ENCODE results near the gene SLC22A6.

Gene SLC22A6

GRCh38 chr11:62930157-62930556 lies 54.6 kb downstream of the SLC22A6 start:
- TF ChIP-seq, protein P1, sequence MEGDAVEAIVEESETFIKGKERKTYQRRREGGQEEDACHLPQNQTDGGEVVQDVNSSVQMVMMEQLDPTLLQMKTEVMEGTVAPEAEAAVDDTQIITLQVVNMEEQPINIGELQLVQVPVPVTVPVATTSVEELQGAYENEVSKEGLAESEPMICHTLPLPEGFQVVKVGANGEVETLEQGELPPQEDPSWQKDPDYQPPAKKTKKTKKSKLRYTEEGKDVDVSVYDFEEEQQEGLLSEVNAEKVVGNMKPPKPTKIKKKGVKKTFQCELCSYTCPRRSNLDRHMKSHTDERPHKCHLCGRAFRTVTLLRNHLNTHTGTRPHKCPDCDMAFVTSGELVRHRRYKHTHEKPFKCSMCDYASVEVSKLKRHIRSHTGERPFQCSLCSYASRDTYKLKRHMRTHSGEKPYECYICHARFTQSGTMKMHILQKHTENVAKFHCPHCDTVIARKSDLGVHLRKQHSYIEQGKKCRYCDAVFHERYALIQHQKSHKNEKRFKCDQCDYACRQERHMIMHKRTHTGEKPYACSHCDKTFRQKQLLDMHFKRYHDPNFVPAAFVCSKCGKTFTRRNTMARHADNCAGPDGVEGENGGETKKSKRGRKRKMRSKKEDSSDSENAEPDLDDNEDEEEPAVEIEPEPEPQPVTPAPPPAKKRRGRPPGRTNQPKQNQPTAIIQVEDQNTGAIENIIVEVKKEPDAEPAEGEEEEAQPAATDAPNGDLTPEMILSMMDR (IDR thresholded peaks at IDR 0.05): no peak
- Histone ChIP-seq H3K9me3 (no peaks in the 10 kb centered on the region), H3K36me3 (no peaks in the 10 kb centered on the region), H3K4me3 (ENCODE audit: low read depth in 1 of 2, low read length in 1 of 2) (no peak overlapping the region), H3K4me1 (ENCODE audit: control insufficient read depth in 1 of 2, insufficient read depth in 1 of 2, low read depth in 1 of 2, low read length in 1 of 2) (peaks cover 0 to 8% of the 10 kb centered on the region in 2 experiments), H3K27ac (no peak overlapping the region), H3K27me3 (peaks cover 69% of the 10 kb centered on the region)

DNA sequence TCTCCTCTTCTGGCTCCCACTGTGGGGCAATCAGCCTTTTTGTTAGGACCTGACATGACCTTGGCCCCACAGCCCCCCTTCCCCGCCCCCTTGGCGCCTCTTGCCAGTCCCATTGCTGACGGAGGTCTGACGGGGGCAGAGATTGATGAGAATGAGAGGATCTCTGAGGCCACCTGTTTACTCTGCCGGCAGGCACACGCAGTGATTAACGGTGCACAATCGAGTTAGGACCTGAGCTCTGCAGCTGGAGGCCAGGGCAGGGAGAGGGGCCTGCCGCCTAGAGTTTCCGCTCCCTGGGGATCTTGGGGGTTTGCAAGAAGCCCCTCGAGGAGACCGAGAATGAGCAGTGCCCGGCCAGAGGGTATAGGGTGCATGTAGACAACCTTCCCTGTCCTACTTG lies 56.8 kb downstream of the SLC22A6 start:
- Histone ChIP-seq H3K4me1 (ENCODE audit: control insufficient read depth in 1 of 2, insufficient read depth in 1 of 2, low read depth in 1 of 2, low read length in 1 of 2) (peaks cover 0 to 11% of the 10 kb centered on the region in 2 experiments), H3K27me3 (peaks cover 91% of the 10 kb centered on the region), H3K27ac (no peak overlapping the region), H3K4me3 (ENCODE audit: low read depth in 1 of 2, low read length in 1 of 2) (no peak overlapping the region), H3K9me3 (no peaks in the 10 kb centered on the region), H3K36me3 (no peaks in the 10 kb centered on the region)
- TF ChIP-seq, protein P1 (IDR thresholded peaks at IDR 0.05): no peak

DNA sequence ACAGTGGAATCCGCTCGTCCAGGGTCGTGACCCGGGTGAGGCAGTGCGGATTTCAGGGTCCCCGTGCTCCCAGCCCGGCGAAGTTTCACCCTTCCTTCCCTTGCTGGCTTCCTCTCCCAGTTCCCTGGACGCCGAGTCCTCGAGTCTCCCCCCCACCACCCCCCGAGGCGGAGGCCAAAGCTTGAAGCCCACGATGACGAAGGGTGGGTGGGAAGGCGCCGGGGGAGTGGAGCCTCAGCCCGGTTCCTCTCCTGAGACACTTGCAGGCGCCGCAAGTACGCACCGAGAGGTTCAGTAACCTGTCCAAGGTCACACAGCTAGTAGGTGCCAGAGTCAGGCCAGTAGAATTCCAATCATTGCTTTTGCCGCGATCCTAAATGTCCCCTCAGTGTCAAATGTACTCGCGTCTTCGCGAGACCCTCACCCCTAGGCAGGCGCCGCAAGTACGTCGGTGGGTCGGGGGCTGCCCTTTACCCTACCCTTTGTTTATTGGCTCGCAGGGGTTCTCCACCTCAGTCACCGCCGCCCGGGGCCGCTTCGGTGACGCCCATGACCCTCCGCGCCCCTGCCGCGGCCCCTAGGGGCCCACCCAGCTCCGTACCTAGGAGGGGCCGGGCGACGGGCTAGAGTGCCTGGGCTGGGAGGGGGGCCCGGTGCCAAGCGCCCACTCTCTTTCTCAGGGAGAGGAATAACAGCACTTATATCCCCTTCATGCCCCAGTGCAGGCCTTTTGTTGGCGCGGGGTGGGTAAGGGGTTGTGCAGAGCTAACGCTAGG lies 57.9 kb downstream of the SLC22A6 start:
- no peak overlapping the region for H3K4me3 ChIP-seq (ENCODE audit: low read depth in 1 of 2, low read length in 1 of 2)
- H3K9me3 ChIP-seq: no peaks in the 10 kb centered on the region
- H3K27me3 ChIP-seq: peaks cover 99% of the 10 kb centered on the region
- H3K4me1 ChIP-seq (ENCODE audit: control insufficient read depth in 1 of 2, insufficient read depth in 1 of 2, low read depth in 1 of 2, low read length in 1 of 2): peaks cover 0 to 11% of the 10 kb centered on the region in 2 experiments
- H3K36me3 ChIP-seq: no peaks in the 10 kb centered on the region
- TF ChIP-seq, protein P1 (IDR thresholded peaks at IDR 0.05): no peak
- no peak overlapping the region for H3K27ac ChIP-seq
